HG03575 (cell line): ENCODE results near the gene FKBP7.
"Not testable (repeated sequence)": the region's sequence is repeated elsewhere in the genome, so short reads cannot be mapped to it uniquely, and the experiment has no call there.

Experiments used
- ATAC-seq: cut with Tn5 transposase; IDR thresholded peaks from one replicate; pipeline ENCODE4 v1.9.1; 2021; ENCODE audit not compliant: unreplicated experiment, insufficient number of reproducible peaks, low FRiP score; ENCODE audit errors: extremely low read depth

The FKBP7 gene

DNA sequence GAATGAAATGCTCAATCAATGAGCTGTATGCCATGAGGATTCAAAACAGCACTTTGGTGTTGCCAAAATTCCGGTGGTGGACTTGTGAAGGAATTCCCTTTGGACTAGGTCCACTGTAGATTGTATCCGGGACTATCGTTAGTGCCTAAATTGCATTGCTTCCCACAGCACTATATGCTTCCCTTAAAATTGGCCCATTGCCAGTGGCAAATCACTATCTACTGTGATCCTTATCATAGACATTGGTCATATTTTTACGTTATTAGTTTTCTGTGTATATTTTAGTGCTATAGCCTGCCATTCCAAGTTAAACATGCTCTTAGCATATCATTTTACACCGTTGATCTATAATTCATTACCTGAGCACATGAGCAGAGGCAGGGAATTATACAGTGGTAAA is 25.5 kb downstream of the FKBP7 start:
- ATAC-seq: no peak

DNA sequence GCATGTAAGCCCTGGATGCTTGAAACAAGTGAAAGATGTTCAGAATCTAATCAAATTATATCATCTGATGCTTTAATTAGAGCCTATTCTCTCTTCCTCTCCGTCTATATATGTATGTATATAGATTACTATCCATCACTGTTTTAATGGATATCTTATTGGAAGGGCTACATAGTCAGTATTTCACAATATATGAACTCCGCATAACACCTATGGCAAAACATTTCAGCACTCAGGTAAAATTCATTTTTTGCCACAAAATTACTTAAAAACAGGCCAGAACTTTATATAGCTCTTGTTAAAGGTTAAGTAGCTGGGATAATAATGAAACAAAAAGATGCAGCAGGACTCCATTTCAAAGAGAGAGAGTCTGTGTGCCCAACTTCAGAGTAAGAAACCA is 26.1 kb downstream of the FKBP7 start:
- ATAC-seq: no peak

DNA sequence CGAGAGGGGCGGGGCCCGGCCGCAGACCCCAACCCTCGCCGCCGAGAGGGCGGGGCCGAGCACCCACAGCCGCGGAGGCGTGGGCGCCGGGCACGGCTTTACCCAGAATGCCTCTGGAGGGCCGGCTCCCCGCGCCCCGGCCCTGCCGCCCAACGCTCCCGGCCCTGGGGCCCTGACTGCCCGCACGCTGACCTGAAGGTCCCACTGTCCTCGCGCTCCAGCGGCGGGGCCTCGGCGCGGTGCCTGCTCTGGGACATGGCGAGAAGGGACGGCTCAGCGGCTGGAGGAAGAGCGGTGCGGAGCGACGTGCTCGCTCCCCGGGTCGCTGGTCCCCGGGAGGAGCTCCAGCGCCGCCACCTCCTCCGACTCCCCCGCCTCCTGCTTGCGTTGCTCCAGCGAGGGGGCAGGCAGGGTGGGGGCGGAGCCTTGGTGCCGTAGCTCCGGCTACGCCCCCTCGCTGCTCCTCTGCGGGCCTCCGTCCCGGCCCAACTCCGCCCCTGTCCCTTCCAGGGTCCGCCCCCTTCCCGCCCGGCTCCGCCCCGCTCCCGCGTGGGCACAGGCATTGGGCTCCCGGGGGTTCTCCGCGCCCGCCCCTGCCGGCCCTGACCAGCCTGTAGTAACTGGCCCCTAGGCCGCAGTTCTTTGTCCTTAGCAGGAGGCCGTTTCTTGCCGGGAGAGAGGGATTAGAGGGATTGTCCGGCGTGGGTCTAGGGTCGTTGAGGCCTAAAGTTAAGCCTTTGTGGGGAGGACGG is 27.4 kb downstream of the FKBP7 start, which contains the start of the genes PJVK and PRKRA:
PJVK (plus strand) TSS at position 605 of the 752 bp plus-strand sequence. CDS start 2,032 bp downstream, outside the sequence.
PRKRA (minus strand) TSS at position 402 of the 752 bp plus-strand sequence; CDS start at position 257, 145 bp downstream.
- ATAC-seq: peak; percentile 43

DNA sequence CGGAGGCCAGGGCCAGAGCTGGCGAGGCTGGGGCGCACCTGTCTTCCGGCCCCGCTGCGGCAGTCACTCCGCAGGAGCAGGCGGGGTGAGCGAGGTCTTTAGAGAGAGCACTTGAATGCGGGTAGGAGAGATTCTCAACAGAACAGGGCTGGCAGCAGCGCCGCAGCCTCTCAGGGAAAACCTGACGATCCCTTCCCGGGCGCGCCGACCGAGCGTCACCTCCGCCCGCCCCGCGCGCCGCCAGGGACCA is 28.0 kb downstream of the FKBP7 start:
- peak; percentile 30 for ATAC-seq

DNA sequence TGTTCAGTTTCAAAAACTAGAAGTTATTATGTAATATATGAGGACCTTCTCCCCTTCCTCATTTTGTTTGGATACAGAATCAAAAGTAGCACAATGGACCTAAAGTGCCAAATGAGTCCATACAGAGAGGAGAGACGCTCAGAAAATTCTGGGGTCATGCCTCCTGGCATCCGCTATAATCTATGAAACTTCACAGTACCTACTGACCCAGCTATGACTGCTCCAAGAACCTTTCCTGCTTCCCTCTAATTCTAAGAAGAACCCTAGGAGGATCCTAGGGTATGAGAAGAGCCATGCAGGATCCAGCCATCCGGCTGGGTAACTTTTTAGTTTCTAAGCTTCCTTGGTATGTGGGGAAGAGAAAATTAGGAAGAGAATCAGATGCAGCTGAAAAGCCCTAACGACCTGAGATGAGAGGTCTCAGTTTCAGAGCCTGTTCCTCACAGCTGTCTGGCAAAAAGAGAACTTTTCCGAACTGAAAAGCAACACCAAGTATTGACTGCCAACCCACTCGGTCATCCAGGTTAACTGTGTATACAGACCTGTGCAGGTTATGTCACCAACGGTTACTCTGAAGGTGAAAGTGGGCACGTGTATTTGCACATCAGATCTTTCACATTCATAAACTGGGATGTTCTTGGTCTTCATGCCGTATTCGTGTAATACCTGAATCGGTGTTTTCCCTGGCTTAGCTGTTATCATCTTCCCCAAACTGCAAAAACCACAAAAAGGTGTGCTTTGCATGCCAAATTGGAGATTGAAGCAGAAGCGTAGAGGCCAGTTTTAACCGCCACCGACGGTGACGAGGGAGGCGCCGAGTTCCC is 28.5 kb downstream of the FKBP7 start:
- ATAC-seq: peak; percentile 3

DNA sequence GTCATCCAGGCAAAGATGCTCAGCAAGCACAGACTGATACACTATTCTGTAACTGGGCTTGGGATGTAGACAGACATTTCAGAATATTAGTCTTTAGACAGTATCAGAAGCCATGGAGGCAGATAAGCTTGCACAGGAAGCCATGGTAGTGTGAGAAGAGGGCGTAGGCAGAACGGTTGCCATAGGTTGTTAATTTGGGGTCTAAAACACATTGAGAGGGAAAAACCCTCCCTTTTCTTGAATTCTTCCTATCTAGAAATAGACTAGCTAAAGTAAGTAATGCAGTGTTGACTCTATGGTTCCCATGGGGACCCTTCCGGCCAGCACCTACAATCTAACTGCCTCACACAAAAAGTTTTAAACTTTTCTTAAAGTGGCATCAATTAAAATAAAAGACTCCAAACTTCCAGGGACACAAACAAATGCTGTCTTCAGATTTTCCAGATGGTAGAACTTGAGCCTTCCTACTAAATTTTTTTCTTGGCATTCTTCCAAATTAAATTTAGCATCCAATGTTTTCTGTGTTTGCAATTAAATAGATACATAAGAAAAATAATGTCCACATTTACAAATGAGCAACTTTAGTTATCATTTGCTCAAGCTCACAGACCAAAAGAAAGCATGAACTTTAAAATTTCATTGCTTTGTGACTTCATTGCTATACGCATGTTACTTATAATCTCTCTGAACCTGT is 29.3 kb downstream of the FKBP7 start:
- no peak for ATAC-seq

DNA sequence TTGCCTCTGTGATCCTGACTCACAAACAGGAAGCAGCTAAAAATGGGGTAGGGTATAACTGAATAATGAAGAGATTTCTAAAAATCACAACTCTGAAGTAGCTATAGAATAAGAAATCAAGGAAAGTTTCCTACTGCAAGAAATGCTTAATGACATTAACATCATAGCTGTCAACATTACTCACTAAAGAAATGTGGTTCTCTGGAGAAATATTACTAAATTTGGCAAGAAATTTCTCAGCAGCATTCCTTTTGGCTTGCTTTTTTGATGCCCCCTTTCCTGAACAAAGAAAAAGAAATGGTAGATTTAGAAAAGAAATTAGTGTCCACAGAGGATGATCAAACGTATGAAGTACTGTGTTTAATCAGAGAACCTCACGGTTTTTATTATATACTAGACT is 37.0 kb downstream of the FKBP7 start:
- no peak for ATAC-seq

DNA sequence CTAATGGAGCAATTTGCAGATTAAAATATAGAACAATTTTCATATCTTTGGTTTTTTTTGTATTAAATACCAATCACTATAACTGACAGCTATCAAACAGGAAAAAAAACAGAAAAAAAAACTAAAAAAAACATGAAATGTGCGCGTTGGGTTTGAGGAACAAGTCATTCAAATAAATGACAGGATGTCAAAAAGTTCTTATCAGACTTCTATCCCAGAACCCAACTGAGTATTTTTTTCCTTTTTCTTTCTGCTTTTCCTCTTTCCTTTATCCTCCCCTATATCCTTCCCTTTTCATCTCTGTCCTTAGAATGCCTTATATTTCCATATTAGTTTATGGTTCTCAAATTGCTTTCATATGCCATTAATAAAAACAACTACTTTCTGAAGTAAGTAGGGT is 41.7 kb downstream of the FKBP7 start:
- ATAC-seq: no peak

DNA sequence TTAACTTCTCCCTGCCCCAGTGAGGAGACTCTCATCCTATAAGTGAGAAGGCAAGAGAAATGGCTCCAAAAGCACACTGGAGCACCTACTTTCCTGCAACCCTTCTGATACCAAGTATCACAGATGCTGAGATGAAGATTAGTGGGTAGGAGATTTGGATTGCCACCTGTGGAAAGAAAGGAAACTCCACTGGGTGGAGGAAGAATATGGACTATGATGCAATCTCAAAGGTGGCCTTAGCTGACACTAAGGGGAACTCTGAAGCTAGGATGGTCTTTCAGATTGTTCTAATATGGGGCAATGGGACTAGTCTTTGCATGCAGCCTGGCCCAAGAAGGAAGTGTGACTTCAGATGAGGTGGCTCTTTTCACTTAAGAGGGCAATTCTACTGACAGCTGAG is 49.1 kb downstream of the FKBP7 start:
- no peak for ATAC-seq

DNA sequence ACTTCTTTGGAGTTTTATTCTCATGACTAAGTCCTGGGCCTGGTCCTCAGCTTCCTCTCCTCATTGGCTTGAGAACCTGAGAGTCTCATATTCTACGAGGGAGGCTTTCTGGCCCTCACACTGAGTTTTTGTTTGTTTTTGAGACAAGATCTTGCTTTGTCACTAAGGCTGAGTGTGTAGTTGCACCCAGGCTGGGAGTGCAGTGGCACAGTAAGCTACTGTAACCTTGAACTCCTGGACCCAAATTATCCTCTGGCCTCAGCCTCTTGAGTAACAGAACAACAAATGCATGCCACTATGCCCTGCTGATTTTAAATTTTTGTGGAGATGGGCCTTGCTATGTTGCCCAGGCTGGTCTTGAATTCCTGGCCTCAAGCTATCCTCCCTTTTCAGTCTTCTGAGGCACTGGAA is 50.0 kb downstream of the FKBP7 start:
- no peak for ATAC-seq

DNA sequence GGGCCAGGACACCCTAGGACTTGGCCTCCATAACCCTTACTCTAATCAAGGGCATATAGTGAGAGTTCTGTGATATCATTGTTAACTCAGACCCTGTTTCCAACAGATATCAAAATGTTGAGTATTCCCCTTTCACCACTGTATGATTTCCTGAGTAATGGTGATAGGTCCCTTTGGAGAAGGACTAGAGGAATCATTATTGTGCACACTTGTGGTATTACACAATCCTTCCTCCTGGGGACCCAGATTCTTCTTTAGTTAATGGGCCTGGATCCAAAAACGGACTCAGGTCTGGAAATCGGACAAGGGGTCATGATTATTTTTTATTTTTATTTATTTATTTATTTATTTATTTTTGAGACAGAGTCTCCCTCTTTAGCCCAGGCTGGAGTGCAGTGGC is 50.9 kb downstream of the FKBP7 start:
- no peak for ATAC-seq

DNA sequence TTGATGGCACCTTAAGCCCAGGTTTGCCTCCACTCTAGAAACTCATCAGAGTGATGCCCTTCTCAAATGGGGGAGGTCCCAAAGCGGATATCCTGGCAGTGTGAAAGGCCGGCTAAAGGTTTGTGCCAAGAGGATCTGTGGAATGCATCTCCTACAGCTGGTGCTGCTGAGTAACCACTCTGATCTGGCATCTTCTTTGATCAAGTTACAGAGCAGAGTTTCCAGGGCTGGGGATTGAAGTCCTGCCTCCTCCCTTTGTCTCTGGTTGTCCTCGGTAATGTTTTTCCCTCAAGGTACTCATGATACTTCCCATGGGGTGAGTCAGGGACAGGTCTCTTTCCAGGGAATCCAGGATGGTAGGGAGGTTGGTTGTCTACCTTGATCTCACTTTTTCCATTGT is 52.0 kb downstream of the FKBP7 start:
- ATAC-seq: no peak

DNA sequence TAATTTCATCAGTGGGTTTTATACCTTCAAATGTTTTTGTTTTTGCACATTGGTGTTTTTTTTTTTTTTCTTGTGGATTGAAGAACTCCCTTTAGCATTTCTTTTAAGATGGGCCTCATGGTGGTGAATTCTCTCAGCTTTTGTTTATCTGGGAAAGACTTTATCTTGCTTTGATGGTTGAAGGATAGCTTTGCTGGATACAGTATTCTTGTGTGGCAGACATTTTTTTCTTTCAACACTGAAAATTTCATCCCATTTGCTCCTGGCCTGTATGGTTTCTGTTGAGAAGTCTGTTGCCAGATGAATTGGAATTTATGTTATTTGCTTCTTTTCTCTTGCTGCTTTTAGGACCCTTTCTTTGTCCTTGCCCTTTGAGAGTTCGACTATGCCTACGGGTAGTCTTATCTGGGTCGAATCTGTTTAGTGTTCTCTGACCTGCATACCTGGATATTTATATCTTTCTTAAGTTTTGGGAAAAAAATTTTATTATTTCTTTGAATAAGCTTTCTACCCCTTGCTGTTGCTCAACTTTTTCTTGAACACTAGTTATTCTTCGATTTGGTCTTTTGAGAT is 53.1 kb downstream of the FKBP7 start:
- no peak for ATAC-seq

DNA sequence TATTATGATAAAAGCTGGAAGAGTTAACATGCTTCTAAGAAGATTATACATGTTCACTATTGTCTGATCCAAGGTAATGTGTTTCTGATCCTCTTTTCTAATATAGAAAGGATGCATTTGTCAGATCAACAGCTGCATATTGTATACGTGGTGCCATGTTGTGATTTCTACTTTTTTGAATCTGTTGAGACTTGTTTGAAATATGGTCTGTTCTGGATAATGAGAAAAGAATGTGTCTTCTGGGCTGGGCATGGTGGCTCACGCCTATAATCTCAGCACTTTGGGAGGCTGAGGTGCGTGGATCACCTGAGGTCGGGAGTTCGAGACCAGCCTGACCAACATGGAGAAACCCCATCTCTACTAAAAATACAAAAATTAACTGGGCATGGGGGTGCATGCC is 54.7 kb downstream of the FKBP7 start:
- ATAC-seq: not testable (repeated sequence)

DNA sequence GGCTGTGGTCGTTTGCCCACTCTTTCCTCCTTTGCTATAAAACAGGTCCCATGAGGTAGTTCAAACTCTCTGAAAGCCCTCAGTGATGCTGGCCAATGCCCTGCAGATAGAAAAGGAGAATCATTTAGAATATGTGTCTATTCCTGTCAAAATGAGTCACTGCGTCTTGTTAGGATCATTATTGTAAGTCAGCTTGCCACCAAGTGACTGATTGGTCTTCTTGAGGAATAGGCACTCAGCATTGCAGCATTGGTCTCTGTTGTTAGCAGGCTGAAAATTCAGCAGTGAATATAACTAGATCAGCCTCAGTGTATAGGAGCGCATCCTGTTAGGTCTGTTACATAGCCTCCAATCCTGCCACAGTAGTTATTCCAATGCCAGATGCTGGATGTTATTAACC is 56.3 kb downstream of the FKBP7 start:
- ATAC-seq: no peak

DNA sequence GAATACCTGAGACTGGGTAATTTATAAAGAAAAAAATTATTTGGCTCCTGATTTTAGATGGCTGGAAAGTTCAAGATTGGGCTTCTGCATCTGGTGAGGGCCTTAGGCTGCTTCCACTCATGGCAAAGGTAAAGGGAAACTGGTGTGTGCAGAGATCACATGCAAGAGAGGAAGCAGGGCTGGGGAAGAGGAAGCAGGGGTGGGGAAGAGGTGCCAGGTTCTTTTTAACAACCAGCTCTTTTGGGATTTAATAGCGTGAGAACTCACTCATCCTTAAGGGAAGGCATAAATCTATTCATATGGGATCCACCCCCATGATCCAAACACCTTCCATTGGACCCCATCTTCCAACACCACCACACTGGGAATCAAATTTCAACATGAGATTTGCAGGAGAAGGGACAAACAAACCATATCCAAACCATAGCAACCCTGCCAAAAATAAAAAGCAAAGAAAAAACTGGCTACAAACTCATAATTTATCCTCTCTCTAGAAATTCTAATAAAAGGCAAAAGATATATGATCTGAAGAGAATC is 57.9 kb downstream of the FKBP7 start:
- ATAC-seq: no peak

DNA sequence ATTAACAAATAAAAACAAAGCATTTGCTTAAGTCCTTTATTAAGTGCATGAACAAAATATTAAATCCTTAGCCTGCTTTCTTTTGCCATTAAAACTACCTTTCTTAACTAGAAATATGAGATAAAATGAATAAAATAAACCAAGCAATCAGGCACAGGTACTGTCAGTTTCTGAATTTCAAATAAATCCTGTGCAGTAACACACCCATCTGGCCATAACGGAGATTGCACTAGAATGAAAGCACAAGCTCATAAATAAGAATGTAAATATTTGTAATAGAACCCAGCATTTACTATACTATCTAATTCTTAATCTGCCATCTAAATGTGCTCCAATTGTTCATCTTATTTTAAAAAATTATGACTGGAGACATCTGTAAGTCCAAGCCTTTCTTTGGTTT is 59.3 kb downstream of the FKBP7 start:
- ATAC-seq: no peak

DNA sequence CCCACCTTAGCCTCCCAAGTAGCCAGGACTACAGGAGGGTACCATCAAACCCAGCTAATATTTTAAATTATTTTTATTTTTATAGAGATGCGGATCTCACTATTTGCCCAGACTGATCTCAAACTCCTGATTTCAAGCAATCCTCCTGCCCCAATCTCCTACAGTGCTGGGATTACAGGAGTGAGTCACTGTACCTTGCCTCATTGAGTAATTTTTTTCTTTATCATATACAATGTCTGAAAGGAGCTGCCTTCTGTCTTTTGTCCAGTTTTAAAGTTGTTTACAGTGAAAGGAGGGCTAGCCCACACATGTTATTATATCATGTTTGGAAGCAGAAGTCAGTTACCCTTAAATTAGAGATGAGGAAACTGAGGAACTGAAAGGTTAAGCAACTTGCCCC is 60.0 kb downstream of the FKBP7 start:
- no peak for ATAC-seq

DNA sequence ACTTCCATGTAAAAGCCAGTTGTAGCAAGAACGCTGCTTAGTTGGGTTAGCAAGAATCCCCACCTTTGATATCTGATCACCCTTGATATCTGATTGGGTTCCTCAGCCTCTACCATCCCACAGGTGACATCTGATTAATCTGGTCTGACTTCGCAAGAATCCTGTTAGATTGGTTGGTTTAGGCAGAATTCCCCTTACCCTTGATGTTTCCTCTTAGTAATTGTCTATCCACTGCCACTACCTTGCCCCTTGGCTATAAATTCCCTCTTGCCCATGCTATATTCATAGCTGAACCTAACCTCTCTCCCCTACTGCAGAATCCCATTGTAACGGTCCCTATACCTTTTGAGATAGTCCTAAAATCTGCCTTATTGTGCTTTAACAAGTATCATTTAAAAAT is 60.5 kb downstream of the FKBP7 start:
- no peak for ATAC-seq
